H1 (cell line): ENCODE results near the gene SLC19A1. TPM values are rescaled to one million over a fixed set of nuclear protein-coding genes. Genes with fewer than 3 reads are reported as not detected.
A peak's percentile ranks its signal among the peaks of the same experiment; 100 is the strongest.

Source experiments
- CTCF ChIA-PET: fragments of 300-600 bp; sonication (Branson Sonifier 250); formaldehyde crosslinking; loops from one replicate; lab custom pipeline; 2021; ENCODE audit not compliant: partially characterized antibody; lab: Charles Lee
- POLR2A ChIA-PET: fragments of 300-600 bp; sonication (Branson Sonifier 250); formaldehyde crosslinking; loops from one replicate; lab custom pipeline; 2021; ENCODE audit warnings: inconsistent platforms; ENCODE audit not compliant: partially characterized antibody; lab: Charles Lee
- DNase-seq, 2 experiments: peaks; one replicate each; pipeline versions ENCODE4 v3.0.0 to v3.0.0-alpha.2; 2010 to 2022; ENCODE audit warnings: low spot score in 2 of 2, low read depth in 1 of 2, mixed read lengths in 1 of 2
- FAIRE-seq: peaks from 2 replicates; lab custom pipeline; 2011; peaks lifted over from hg19 to GRCh38; lab: Jason Lieb, UNC
- H2AFZ ChIP-seq: 2 replicates; pipeline ENCODE4 v1.8.1; 2012; ENCODE audit warnings: low read length, inconsistent platforms
- H2AK5ac ChIP-seq: 2 replicates; pipeline ENCODE4 v1.6.1; 2013; ENCODE audit warnings: low read depth, low read length
- H2BK120ac ChIP-seq: replicated peaks from 2 replicates; pipeline ENCODE3; 2013; ENCODE audit warnings: low read depth, low read length, inconsistent platforms
- H2BK12ac ChIP-seq: 2 replicates; pipeline ENCODE4 v1.6.1; 2013; ENCODE audit warnings: low read depth, low read length
- H2BK15ac ChIP-seq: 2 replicates; pipeline ENCODE4 v1.6.1; 2013; ENCODE audit warnings: low read length
- H2BK20ac ChIP-seq: 2 replicates; pipeline ENCODE4 v1.6.1; 2013; ENCODE audit warnings: low read length
- H2BK5ac ChIP-seq: 2 replicates; pipeline ENCODE4 v1.6.1; 2013; ENCODE audit warnings: low read depth, low read length
- H3K14ac ChIP-seq: 2 replicates; pipeline ENCODE4 v1.6.1; 2013; ENCODE audit warnings: inconsistent platforms; ENCODE audit not compliant: insufficient read length
- H3K18ac ChIP-seq: 2 replicates; pipeline ENCODE4 v1.6.1; 2013; ENCODE audit warnings: low read length; ENCODE audit errors: extremely low read depth
- H3K23ac ChIP-seq: 2 replicates; pipeline ENCODE4 v1.6.1; 2013; ENCODE audit warnings: inconsistent platforms; ENCODE audit not compliant: insufficient read length
- H3K23me2 ChIP-seq: 2 replicates; pipeline ENCODE4 v1.6.1; 2013; ENCODE audit warnings: low read depth, low read length
- H3K27ac ChIP-seq: 2 replicates; pipeline ENCODE4 v1.6.1; 2011; ENCODE audit warnings: low read depth, low read length, inconsistent platforms
- H3K27me3 ChIP-seq, 4 experiments: replicated peaks in 1 of 4; 1 replicate in 1 of 4; 2 replicates in 3 of 4; pipeline versions ENCODE4 v1.6.1 to v1.8.1; 2011 to 2013; ENCODE audit warnings: low read length in 3 of 4, mild to moderate bottlenecking in 3 of 4, inconsistent platforms in 2 of 4, mixed read lengths in 2 of 4, moderate library complexity in 1 of 4; ENCODE audit not compliant: control insufficient read depth in 3 of 4, insufficient read depth in 3 of 4; ENCODE audit errors: extremely low read depth in 1 of 4
- H3K36me3 ChIP-seq, 4 experiments: 2 replicates each; pipeline versions ENCODE4 v1.6.1 to v1.8.1; 2011 to 2013; ENCODE audit warnings: mild to moderate bottlenecking in 4 of 4, low read length in 3 of 4, moderate library complexity in 2 of 4, control low read depth in 1 of 4, inconsistent platforms in 1 of 4; ENCODE audit not compliant: insufficient read depth in 4 of 4, control insufficient read depth in 2 of 4
- H3K4ac ChIP-seq: replicated peaks from 2 replicates; pipeline ENCODE3; 2013; ENCODE audit warnings: low read length, low read depth, mixed read lengths, inconsistent platforms; ENCODE audit not compliant: insufficient read length
- H3K4me1 ChIP-seq, 4 experiments: replicated peaks in 1 of 4; 1 replicate in 1 of 4; 2 replicates in 3 of 4; pipeline versions ENCODE4 v1.6.1 to v1.8.1; 2011 to 2013; ENCODE audit warnings: low read length in 3 of 4, inconsistent platforms in 2 of 4, mixed read lengths in 1 of 4; ENCODE audit not compliant: insufficient read depth in 4 of 4, control insufficient read depth in 3 of 4
- H3K4me2 ChIP-seq, 2 experiments: 2 replicates each; pipeline versions ENCODE4 v1.6.1 to v1.8.1; 2011 to 2013; ENCODE audit warnings: low read depth in 2 of 2, low read length in 2 of 2, control low read depth in 1 of 2, inconsistent platforms in 1 of 2, mild to moderate bottlenecking in 1 of 2; ENCODE audit not compliant: insufficient read depth in 1 of 2
- H3K4me3 ChIP-seq, 4 experiments: fragments of 200-600, 300-600 bp in 1 of 4; sonication (generic), shearing (Covaris generic), sonication (Bioruptor Twin) in 1 of 4; 2 replicates each; pipeline versions ENCODE4 v1.5.1 to v1.8.1; 2011 to 2016; ENCODE audit warnings: low read length in 4 of 4, low read depth in 3 of 4, control low read depth in 2 of 4, inconsistent platforms in 2 of 4, mild to moderate bottlenecking in 2 of 4, mixed read lengths in 1 of 4, moderate library complexity in 1 of 4; ENCODE audit not compliant: insufficient read depth in 2 of 4; ENCODE audit errors: extremely low read depth in 1 of 4
- H3K56ac ChIP-seq: replicated peaks from 2 replicates; pipeline ENCODE3; 2013; ENCODE audit warnings: low read depth, mild to moderate bottlenecking, mixed read lengths, low read length, inconsistent platforms; ENCODE audit not compliant: insufficient read length
- H3K79me1 ChIP-seq: 2 replicates; pipeline ENCODE4 v1.6.1; 2013; ENCODE audit warnings: low read depth, low read length, control low read depth
- H3K79me2 ChIP-seq, 2 experiments: 2 replicates each; pipeline versions ENCODE4 v1.6.1 to v1.8.1; 2012 to 2013; ENCODE audit warnings: low read length in 2 of 2, mild to moderate bottlenecking in 2 of 2, inconsistent platforms in 1 of 2; ENCODE audit not compliant: insufficient read depth in 2 of 2, control insufficient read depth in 1 of 2
- H3K9ac ChIP-seq, 4 experiments: replicated peaks in 1 of 4; 1 replicate in 1 of 4; 2 replicates in 3 of 4; pipeline versions ENCODE4 v1.6.1 to v1.8.1; 2011 to 2013; ENCODE audit warnings: low read depth in 3 of 4, low read length in 3 of 4, control low read depth in 2 of 4, mild to moderate bottlenecking in 2 of 4, moderate library complexity in 2 of 4, inconsistent platforms in 1 of 4; ENCODE audit errors: extremely low read depth in 1 of 4
- H3K9me3 ChIP-seq, 2 experiments: 2 replicates each; pipeline versions ENCODE4 v1.6.1 to v1.8.1; 2012 to 2013; ENCODE audit warnings: mild to moderate bottlenecking in 2 of 2, moderate library complexity in 2 of 2, control low read depth in 1 of 2, inconsistent platforms in 1 of 2, low read depth in 1 of 2, low read length in 1 of 2, mixed read lengths in 1 of 2; ENCODE audit not compliant: insufficient read depth in 2 of 2
- H4K20me1 ChIP-seq, 2 experiments: replicated peaks in 1 of 2; 2 replicates each; pipeline versions ENCODE3 to v1.8.1; 2011 to 2013; ENCODE audit warnings: inconsistent platforms in 2 of 2, low read length in 2 of 2, mild to moderate bottlenecking in 1 of 2; ENCODE audit not compliant: insufficient read depth in 2 of 2, control insufficient read depth in 1 of 2
- H4K5ac ChIP-seq: 2 replicates; pipeline ENCODE4 v1.6.1; 2013; ENCODE audit warnings: low read length, low read depth, mixed read lengths, inconsistent platforms; ENCODE audit not compliant: insufficient read length
- H4K8ac ChIP-seq: 2 replicates; pipeline ENCODE4 v1.8.0; 2013; ENCODE audit warnings: mild to moderate bottlenecking, moderate library complexity, low read length, inconsistent platforms; ENCODE audit not compliant: insufficient read depth; ENCODE audit errors: extremely low read depth
- H4K91ac ChIP-seq: replicated peaks from 2 replicates; pipeline ENCODE3; 2013; ENCODE audit warnings: low read length, mixed read lengths, inconsistent platforms; ENCODE audit not compliant: insufficient read length
- ATF3 ChIP-seq: IDR thresholded peaks from 2 replicates; pipeline ENCODE4 v1.6.1; 2011; ENCODE audit warnings: low read depth, mild to moderate bottlenecking, low read length; ENCODE audit not compliant: insufficient read depth
- GABPA ChIP-seq: IDR thresholded peaks from 2 replicates; pipeline ENCODE4 v1.6.1; 2011; ENCODE audit warnings: mild to moderate bottlenecking, low read length, moderate library complexity, borderline replicate concordance; ENCODE audit not compliant: insufficient read depth
- KDM5A ChIP-seq: fragments of 200-600 bp; IDR thresholded peaks from 2 replicates; pipeline ENCODE4 v1.7.1; 2012; ENCODE audit warnings: mild to moderate bottlenecking, low read length, inconsistent platforms, mixed read lengths
- NRF1 ChIP-seq: IDR thresholded peaks from 2 replicates; pipeline ENCODE4 v1.6.1; 2011; ENCODE audit warnings: mild to moderate bottlenecking, low read depth, low read length, improper control_type of control experiment
- POLR2AphosphoS5 ChIP-seq: IDR thresholded peaks from 2 replicates; pipeline ENCODE4 v1.6.1; 2011; ENCODE audit warnings: low read depth, low read length
- RXRA ChIP-seq: IDR thresholded peaks from 2 replicates; pipeline ENCODE4 v1.6.1; 2011; ENCODE audit warnings: low read depth, mild to moderate bottlenecking, low read length, moderate library complexity; ENCODE audit not compliant: insufficient read depth
- SP1 ChIP-seq: IDR thresholded peaks from 2 replicates; pipeline ENCODE4 v1.6.1; 2011; ENCODE audit warnings: low read depth, low read length
- SRF ChIP-seq: IDR thresholded peaks from 2 replicates; pipeline ENCODE4 v1.6.1; 2011; ENCODE audit warnings: mild to moderate bottlenecking, low read depth, low read length, moderate library complexity
- WGBS, 2 experiments: shearing (Covaris generic) in 1 of 2; methylation state at CpG; one replicate each; pipeline versions ENCODE4 v1.1.6 to v1.1.7; 2013 to 2015; ENCODE audit warnings: low lambda C conversion rate in 2 of 2, mixed read lengths in 2 of 2, inconsistent platforms in 1 of 2, low coverage in 1 of 2, missing lambda C conversion rate in 1 of 2; ENCODE audit not compliant: insufficient replicate concordance in 2 of 2, insufficient coverage in 1 of 2, insufficient read length in 1 of 2; ENCODE audit errors: extremely low coverage in 1 of 2, missing lambda C conversion rate in 1 of 2; 5-methylcytosine and 5-hydroxymethylcytosine counted together
- polyA plus RNA-seq, 7 experiments: library from polyadenylated mRNA; depleted of rRNA in 3 of 7; stranded (reverse) in 5 of 7; unstranded in 2 of 7; fragments of >200 nt in 5 of 7; fragments of 200-250 nt in 2 of 7; gene quantifications; 1 replicate in 5 of 7; 2 replicates in 1 of 7; 4 replicates in 1 of 7; pipeline versions ENCODE4 v1.2.1 to v1.2.3, GENCODE V29; 2011 to 2013; ENCODE audit warnings: missing spikeins in 2 of 7, mixed read lengths in 2 of 7
- total RNA-seq: library from RNA; stranded (reverse); fragmentation: NEBNext Ultra II Directional; extraction: Animal tissue kit (Norgen Biotek cat#: 25700); gene quantifications from 2 replicates; pipeline ENCODE4 v1.2.1, GENCODE V29; 2021
- TF ChIP-seq, protein P1 (sequence below), 3 experiments: IDR thresholded peaks; 1 replicate in 2 of 3; 2 replicates in 1 of 3; pipeline versions ENCODE4 v1.5.1 to v1.6.1; 2011; ENCODE audit warnings: low read length in 3 of 3, mild to moderate bottlenecking in 3 of 3, inconsistent platforms in 2 of 3, low read depth in 1 of 3, moderate library complexity in 1 of 3; ENCODE audit not compliant: insufficient read depth in 1 of 3; ENCODE audit errors: control extremely low read depth in 1 of 3

Gene SLC19A1
- total and polyA plus RNA-seq, 2 of the 8 experiments (the other 6 are each of a cell fraction or from before 2014, with no cell fraction given) = 31.6 to 43.8 TPM

DNA sequence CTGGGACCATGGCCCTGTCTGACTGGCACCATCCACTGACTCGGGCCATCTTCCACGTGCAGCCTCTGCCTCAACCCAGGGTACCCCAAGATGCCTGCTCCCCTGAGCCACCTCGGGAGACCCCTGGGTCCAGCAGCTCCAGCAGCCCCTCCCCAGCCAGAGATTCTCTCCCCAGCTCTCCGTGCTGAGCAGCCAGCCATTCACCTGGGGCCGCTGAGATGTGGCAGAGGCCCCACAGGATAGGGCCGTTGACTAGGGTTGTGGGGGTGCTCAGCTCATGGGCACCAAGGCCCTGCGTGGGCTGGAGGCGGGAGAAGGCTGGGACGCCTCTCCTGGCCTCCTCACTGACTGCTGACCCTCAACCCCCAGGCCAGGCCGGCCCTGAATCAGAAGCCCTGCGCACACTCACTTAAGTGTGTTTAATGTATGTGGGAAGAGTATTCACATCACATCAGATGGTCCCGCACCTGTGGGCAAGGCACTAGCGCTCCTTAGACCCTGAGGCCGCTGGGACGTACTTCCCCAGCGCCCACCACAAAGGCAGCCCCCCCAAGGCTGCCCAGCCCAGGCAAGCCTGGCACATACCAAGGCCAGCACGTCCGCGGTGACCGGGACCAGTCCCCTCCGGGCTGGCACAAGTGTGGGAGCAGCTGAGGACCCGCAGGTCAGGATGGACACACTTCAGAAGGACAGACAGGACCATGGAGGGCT, 27.8 kb downstream of the SLC19A1 start:
- no peak overlapping the region for H2BK15ac ChIP-seq
- FAIRE-seq = no peak
- H4K20me1 ChIP-seq = peaks cover 8 to 23% of the 10 kb centered on the region in 2 experiments
- TF ChIP-seq NRF1 = no peak
- TF ChIP-seq POLR2AphosphoS5 = no peak; the same call in none of the 2 replicates
- TF ChIP-seq RXRA = no peak
- no peak for TF ChIP-seq SP1
- no peak for TF ChIP-seq GABPA
- TF ChIP-seq SRF = no peak
- no peak for TF ChIP-seq KDM5A
- TF ChIP-seq ATF3 = no peak
- TF ChIP-seq, protein P1, sequence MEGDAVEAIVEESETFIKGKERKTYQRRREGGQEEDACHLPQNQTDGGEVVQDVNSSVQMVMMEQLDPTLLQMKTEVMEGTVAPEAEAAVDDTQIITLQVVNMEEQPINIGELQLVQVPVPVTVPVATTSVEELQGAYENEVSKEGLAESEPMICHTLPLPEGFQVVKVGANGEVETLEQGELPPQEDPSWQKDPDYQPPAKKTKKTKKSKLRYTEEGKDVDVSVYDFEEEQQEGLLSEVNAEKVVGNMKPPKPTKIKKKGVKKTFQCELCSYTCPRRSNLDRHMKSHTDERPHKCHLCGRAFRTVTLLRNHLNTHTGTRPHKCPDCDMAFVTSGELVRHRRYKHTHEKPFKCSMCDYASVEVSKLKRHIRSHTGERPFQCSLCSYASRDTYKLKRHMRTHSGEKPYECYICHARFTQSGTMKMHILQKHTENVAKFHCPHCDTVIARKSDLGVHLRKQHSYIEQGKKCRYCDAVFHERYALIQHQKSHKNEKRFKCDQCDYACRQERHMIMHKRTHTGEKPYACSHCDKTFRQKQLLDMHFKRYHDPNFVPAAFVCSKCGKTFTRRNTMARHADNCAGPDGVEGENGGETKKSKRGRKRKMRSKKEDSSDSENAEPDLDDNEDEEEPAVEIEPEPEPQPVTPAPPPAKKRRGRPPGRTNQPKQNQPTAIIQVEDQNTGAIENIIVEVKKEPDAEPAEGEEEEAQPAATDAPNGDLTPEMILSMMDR (IDR thresholded peaks at IDR 0.05; ENCODE audit: control extremely low read depth in 1 of 3, insufficient read depth in 1 of 3, low read depth in 1 of 3, low read length in 3 of 3) = no peak

More for the DNA sequence above, 27.8 kb downstream of the SLC19A1 start:
- Histone ChIP-seq H3K79me1 (no peaks in the 10 kb centered on the region), H4K8ac (peak overlapping the region; percentile 85; the same call in 1 of the 2 replicates), H3K4ac (no peak overlapping the region), H3K23ac (no peak overlapping the region), H2AK5ac (no peak overlapping the region), H3K56ac (no peak overlapping the region), H3K27ac (no peak overlapping the region), H2BK20ac (no peak overlapping the region), H4K5ac (no peak overlapping the region), H3K4me1 (no peaks in the 10 kb centered on the region), H4K91ac (no peak overlapping the region), H3K18ac (no peak overlapping the region), H3K9ac (no peak overlapping the region), H3K14ac (no peak overlapping the region), H3K79me2 (no peaks in the 10 kb centered on the region), H3K36me3 (peaks cover 0 to 39% (median 15%) of the 10 kb centered on the region in 4 experiments; a peak in 6 of 8 replicates), H3K23me2 (no peaks in the 10 kb centered on the region; the same call in 1 of the 2 replicates), H3K9me3 (peaks cover 0 to 12% of the 10 kb centered on the region in 2 experiments), H2BK12ac (no peak overlapping the region), H2BK120ac (no peak overlapping the region), H2BK5ac (no peak overlapping the region), H3K27me3 (no peaks in the 10 kb centered on the region), H2AFZ (no peak overlapping the region), H3K4me2 (no peak overlapping the region), H3K4me3 (no peak overlapping the region)
- DNase-seq = no peak
- ChIA-PET CTCF (interaction anchor here (0.6 to 1.4 kb wide), 3 partner anchors 18 to 792 kb away, joined by 3 to 6 read pairs (median 6); no protein-coding TSS in a partner anchor), POLR2A (interaction anchor here (1.2 to 2.4 kb wide), 4 partner anchors 9 to 41 kb away, joined by 3 to 10 read pairs (median 5); no protein-coding TSS in a partner anchor)
- 86% methylated on average over 21 of the region's 22 CpGs; no CpG with 5 or more reads in 1 of the 2 experiments for WGBS, 2 experiments
